ENCODE data around the gene LRRC74B. TPM values are rescaled to one million over a fixed set of nuclear protein-coding genes. Genes with fewer than 3 reads are reported as not detected.

LRRC74B gene
- total and polyA plus RNA-seq, 9 donors: 0.02 to 3.0 (median 0.31) TPM; not detected in 3

DNA sequence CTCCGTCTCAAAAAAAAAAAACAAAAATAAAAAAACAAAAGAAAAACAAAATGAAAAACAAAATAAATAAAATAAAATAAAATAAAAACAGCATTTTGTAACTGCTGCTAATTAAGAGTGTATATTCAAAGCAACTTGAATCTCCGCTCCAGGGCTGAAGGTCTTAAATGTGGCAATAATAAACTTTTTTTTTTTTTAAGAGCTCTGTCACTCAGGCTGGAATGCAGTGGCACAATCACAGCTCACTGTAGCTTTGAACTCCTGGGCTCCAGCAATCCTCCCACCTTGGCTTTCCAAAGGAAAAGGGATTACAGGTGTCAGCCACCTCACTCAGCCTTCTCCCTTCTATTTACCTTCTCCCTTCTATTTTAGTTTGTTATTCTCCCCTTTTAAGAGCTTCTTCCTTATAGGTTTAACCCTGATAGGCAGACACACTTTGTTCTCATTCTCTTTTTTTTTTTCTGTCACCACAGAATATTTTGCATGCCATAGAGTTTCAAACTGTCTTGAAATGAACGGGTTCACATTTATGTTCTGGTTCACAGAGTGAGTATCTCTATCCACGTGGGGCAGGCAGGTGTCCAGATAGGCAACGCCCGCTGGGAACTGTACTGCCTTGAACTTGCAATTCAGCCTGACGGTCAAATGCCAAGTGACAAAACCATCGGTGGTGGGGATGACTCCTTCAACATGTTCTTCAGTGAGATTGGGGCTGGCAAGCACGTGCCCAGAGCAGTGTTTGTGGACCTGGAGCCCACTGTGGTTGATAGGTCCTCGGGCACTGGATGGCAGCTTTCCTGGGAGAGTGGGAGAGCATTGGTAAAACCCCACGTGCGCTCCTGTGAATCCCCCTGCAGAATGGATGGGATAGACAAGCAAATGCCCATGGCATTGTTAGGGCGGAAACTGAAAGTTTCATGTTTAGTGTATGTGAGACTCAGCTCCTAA, 19.4 kb downstream of the LRRC74B start:
- H3K9me3 ChIP-seq: no peaks in the 10 kb centered on the region
- no peaks in the 10 kb centered on the region for H3K4me1 ChIP-seq (ENCODE audit: insufficient read depth)
- H3K36me3 ChIP-seq: no peaks in the 10 kb centered on the region
- no peak for DNase-seq
- no peak overlapping the region for H3K27ac ChIP-seq
- H3K4me3 ChIP-seq: no peak overlapping the region
- 49 to 65% (median 54%) methylated on average over 13 of the region's 13 CpGs for WGBS, 3 donors
- intact Hi-C loops (cut with DNase I): no loop called here
- TF ChIP-seq, protein P1, sequence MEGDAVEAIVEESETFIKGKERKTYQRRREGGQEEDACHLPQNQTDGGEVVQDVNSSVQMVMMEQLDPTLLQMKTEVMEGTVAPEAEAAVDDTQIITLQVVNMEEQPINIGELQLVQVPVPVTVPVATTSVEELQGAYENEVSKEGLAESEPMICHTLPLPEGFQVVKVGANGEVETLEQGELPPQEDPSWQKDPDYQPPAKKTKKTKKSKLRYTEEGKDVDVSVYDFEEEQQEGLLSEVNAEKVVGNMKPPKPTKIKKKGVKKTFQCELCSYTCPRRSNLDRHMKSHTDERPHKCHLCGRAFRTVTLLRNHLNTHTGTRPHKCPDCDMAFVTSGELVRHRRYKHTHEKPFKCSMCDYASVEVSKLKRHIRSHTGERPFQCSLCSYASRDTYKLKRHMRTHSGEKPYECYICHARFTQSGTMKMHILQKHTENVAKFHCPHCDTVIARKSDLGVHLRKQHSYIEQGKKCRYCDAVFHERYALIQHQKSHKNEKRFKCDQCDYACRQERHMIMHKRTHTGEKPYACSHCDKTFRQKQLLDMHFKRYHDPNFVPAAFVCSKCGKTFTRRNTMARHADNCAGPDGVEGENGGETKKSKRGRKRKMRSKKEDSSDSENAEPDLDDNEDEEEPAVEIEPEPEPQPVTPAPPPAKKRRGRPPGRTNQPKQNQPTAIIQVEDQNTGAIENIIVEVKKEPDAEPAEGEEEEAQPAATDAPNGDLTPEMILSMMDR (IDR thresholded peaks at IDR 0.05): no peak
- TF ChIP-seq POLR2A (IDR thresholded peaks at IDR 0.05) (no peak), EP300 (IDR thresholded peaks at IDR 0.05) (no peak)
- no peaks in the 10 kb centered on the region for H3K27me3 ChIP-seq

DNA sequence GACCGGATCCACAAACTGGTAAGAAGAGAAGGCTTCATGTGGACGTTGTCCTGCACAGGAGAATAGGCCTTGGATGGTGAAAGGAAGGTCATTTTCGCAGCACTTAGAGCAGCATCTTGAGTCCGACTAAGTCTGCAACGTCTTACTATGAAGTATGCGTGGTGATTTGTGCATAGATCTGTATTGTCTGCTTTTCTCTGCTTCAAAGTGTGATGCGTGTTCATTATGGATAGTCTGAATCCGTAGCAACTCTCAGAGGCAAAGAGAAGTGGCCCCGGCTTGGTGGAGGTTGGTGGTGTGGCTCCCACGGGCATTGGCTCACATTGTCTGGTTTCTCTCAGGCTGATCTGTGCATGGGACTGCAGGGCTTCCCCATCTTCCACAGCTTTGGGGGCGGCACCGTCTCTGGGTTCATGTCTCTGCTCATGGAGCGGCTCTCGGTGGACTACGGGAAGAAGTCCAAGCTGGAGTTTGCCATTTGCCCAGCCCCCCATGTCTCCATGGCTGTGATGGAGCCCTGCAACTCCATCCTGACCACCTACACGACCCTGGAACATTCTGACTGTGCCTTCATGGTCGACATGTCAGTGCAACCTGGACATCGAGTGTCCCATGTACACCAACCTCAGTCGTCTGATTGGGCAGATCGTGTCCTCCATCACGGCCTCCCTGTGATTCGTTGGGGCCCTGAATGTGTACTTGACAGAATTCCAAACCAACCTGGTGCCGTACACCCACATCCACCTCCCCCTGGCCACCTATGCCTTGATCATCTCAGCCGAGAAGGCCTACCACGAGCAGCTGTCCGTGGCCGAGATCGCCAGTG, 21.5 kb downstream of the LRRC74B start:
- no peaks in the 10 kb centered on the region for H3K36me3 ChIP-seq
- no peaks in the 10 kb centered on the region for H3K4me1 ChIP-seq (ENCODE audit: insufficient read depth)
- WGBS, 3 donors: 87 to 91% (median 90%) methylated on average over 27 to 28 of the region's 28 CpGs
- TF ChIP-seq EP300 (IDR thresholded peaks at IDR 0.05) (no peak), POLR2A (IDR thresholded peaks at IDR 0.05) (no peak)
- TF ChIP-seq, protein P1 (IDR thresholded peaks at IDR 0.05): no peak
- H3K27me3 ChIP-seq: no peaks in the 10 kb centered on the region
- H3K27ac ChIP-seq: no peak overlapping the region
- H3K4me3 ChIP-seq: no peak overlapping the region
- no peaks in the 10 kb centered on the region for H3K9me3 ChIP-seq
- intact Hi-C loops (cut with DNase I): no loop called here
- no peak for DNase-seq

DNA sequence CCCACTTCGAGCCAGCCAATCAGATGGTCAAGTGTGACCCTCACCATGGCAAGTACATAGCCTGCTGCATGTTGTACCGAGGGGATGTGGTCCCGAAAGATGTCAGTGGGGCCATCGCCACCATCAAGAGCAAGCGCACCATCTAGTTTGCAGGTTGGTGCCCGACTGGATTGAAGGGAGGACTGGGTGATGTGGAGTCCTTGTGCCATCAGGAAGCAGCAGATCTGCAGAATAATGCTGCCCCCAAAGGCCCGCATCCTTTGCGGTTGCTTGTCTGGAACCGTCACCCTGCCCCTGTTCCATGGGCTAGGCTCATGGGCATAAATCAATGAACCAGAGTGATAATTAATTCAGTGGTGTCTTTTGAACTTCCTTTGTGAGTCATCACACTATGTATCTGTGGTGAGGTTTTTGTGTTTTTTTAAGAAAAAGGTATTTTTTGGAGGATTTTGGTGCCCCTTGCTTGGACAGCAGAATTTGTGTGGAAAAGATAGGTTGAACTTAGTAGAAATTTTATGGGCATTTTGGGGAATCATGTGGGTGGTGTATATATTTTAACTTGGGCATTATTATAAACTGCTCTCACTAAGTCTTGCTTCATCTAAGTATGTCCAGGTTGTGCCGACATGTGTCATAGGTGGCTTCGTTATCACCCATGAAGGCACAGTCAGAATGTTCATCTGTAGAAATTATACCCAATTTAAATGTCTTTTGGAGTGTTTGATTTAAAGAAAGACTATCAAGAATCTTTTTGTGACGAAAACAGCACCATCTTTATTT, 22.3 kb downstream of the LRRC74B start:
- no peak for DNase-seq

More for the DNA sequence above, 22.3 kb downstream of the LRRC74B start:
- WGBS, 3 donors: 95% methylated on average over 12 of the region's 12 CpGs
- TF ChIP-seq EP300 (IDR thresholded peaks at IDR 0.05) (no peak), POLR2A (IDR thresholded peaks at IDR 0.05) (no peak)
- TF ChIP-seq, protein P1 (IDR thresholded peaks at IDR 0.05): no peak
- intact Hi-C loops (cut with DNase I): no loop called here
- Histone ChIP-seq H3K4me1 (ENCODE audit: insufficient read depth) (no peaks in the 10 kb centered on the region), H3K36me3 (no peaks in the 10 kb centered on the region), H3K4me3 (no peak overlapping the region), H3K27ac (no peak overlapping the region), H3K27me3 (no peaks in the 10 kb centered on the region), H3K9me3 (no peaks in the 10 kb centered on the region)
